GM12878 (cell line): ENCODE measurements around the gene ING4.

Source experiments
- BHLHE40 ChIP-seq, 2 experiments: fragments of 450-650 bp in 1 of 2; IDR thresholded peaks; 2 replicates each; pipeline ENCODE4 v1.6.1; 2011 to 2017; ENCODE audit warnings: low read depth in 2 of 2, borderline replicate concordance in 1 of 2, improper control_type of control experiment in 1 of 2, low read length in 1 of 2, mild to moderate bottlenecking in 1 of 2
- CBX3 ChIP-seq: fragments of 200-600 bp; sonication (generic); IDR thresholded peaks from 2 replicates; pipeline ENCODE4 v1.6.1; 2016; ENCODE audit warnings: low read depth, borderline replicate concordance
- CREB1 ChIP-seq: IDR thresholded peaks from 2 replicates; pipeline ENCODE4 v1.6.1; 2012; ENCODE audit warnings: low read depth, mild to moderate bottlenecking, inconsistent platforms
- CTCF ChIP-seq, 3 experiments: IDR thresholded peaks in 2 of 3; conservative IDR thresholded peaks in 1 of 3; 2 replicates each; pipeline ENCODE4 v1.5.1; 2011; ENCODE audit warnings: low read depth in 3 of 3, low read length in 3 of 3, mild to moderate bottlenecking in 3 of 3, control low read depth in 2 of 3, moderate library complexity in 2 of 3, inconsistent platforms in 1 of 3, mixed read lengths in 1 of 3; ENCODE audit not compliant: control insufficient read depth in 2 of 3, insufficient read depth in 1 of 3; ENCODE audit errors: extremely low read depth in 1 of 3
- E2F4 ChIP-seq: IDR thresholded peaks from 2 replicates; pipeline ENCODE4 v1.6.1; 2012; ENCODE audit warnings: low read depth, low read length, improper control_type of control experiment
- EP300 ChIP-seq, 2 experiments: fragments of 150-350 bp in 1 of 2; IDR thresholded peaks; 2 replicates each; pipeline ENCODE4 v1.6.1; 2011 to 2012; ENCODE audit warnings: low read depth in 2 of 2, low read length in 2 of 2, borderline replicate concordance in 1 of 2, improper control_type of control experiment in 1 of 2, inconsistent platforms in 1 of 2; ENCODE audit not compliant: control insufficient read depth in 1 of 2
- FOS ChIP-seq: IDR thresholded peaks from 3 replicates; pipeline ENCODE4 v1.6.1; 2011; ENCODE audit warnings: borderline replicate concordance; ENCODE audit not compliant: insufficient read length; ENCODE audit errors: extremely low read depth
- JUND ChIP-seq: IDR thresholded peaks from 2 replicates; pipeline ENCODE4 v1.6.1; 2012; ENCODE audit warnings: low read depth, mild to moderate bottlenecking, low read length, improper control_type of control experiment, moderate library complexity
- POLR2A ChIP-seq: IDR thresholded peaks from 2 replicates; pipeline ENCODE4 v1.6.1; 2011; ENCODE audit warnings: low read depth, mild to moderate bottlenecking, low read length
- RFX5 ChIP-seq: IDR thresholded peaks from 2 replicates; pipeline ENCODE4 v1.6.1; 2011; ENCODE audit warnings: low read depth, low read length, improper control_type of control experiment
- SP1 ChIP-seq: IDR thresholded peaks from one replicate; pipeline ENCODE4 v1.6.1; 2011; ENCODE audit warnings: low read depth, low read length
- SUZ12 ChIP-seq: fragments of 200-600 bp; sonication (generic); IDR thresholded peaks from one replicate; pipeline ENCODE4 v1.6.1; 2018; ENCODE audit warnings: antibody characterized with exemption, mild to moderate bottlenecking; ENCODE audit not compliant: unreplicated experiment
- TAF1 ChIP-seq: IDR thresholded peaks from 2 replicates; pipeline ENCODE4 v1.6.1; 2011; ENCODE audit warnings: mild to moderate bottlenecking, low read depth, low read length, borderline replicate concordance
- ZBED1 ChIP-seq: IDR thresholded peaks from 2 replicates; pipeline ENCODE4 v1.6.1; 2016; ENCODE audit warnings: borderline replicate concordance

- TF ChIP-seq CTCF (IDR thresholded peaks at IDR 0.05 in 2 of 3, conservative IDR thresholded peaks at IDR 0.05 in 1 of 3; ENCODE audit: control insufficient read depth in 2 of 3, extremely low read depth in 1 of 3, insufficient read depth in 1 of 3, low read depth in 3 of 3, low read length in 3 of 3), result no peak
- TF ChIP-seq TAF1, result no peak
- no peak for TF ChIP-seq CREB1
- TF ChIP-seq CBX3, result no peak
- no peak for TF ChIP-seq ZBED1
- no peak for TF ChIP-seq SUZ12
- no peak for TF ChIP-seq RFX5
- TF ChIP-seq BHLHE40 (IDR thresholded peaks at IDR 0.05; ENCODE audit: borderline replicate concordance in 1 of 2, low read depth in 2 of 2, low read length in 1 of 2), result no peak
- TF ChIP-seq FOS, result no peak
- no peak for TF ChIP-seq E2F4
- no peak for TF ChIP-seq EP300 (IDR thresholded peaks at IDR 0.05; ENCODE audit: borderline replicate concordance in 1 of 2, control insufficient read depth in 1 of 2, low read depth in 2 of 2, low read length in 2 of 2)
- TF ChIP-seq POLR2A, result no peak
- no peak for TF ChIP-seq JUND
- no peak for TF ChIP-seq SP1
Observed at GRCh38 chr12:6664902-6665301, 2.0 kb upstream of the ING4 start.
